HepG2 (cell line): Measurements from ENCODE around the gene PARP3. TPM values are rescaled to one million over a fixed set of nuclear protein-coding genes. Genes with fewer than 3 reads are reported as not detected.

ENCODE experiments used
- ATAC-seq: fragments of 200-7000 bp; cut with Tn5 transposase; 3 replicates; pipeline ENCODE4 v1.9.1; 2020; ENCODE audit warnings: mild to moderate bottlenecking, moderate library complexity
- BruUV-seq: library from RNA; stranded (reverse); fragments of 400-500 nt; replicated peaks from 2 replicates; lab custom pipeline; 2021; lab: Mats Ljungman, UMichigan
- CTCF ChIA-PET: fragments of 300-600 bp; formaldehyde crosslinking; extraction: SDS; loops from one replicate; lab custom pipeline; 2021; ENCODE audit warnings: low total read pairs, inconsistent platforms, low intra/inter-chr PET ratio; lab: Yijun Ruan, JAX
- POLR2A ChIA-PET: fragments of 350-600 bp; sonication (Branson Sonifier 250); formaldehyde crosslinking; loops from one replicate; lab custom pipeline; 2020; ENCODE audit warnings: antibody characterized with exemption, inconsistent platforms; lab: Yijun Ruan, JAX
- DNase-seq: peaks from one replicate; pipeline ENCODE4 v3.0.0-alpha.2; 2015; ENCODE audit warnings: low spot score
- FAIRE-seq: peaks from 3 replicates; lab custom pipeline; 2011; peaks lifted over from hg19 to GRCh38; lab: Jason Lieb, UNC
- H2AFZ ChIP-seq: one replicate; pipeline ENCODE4 v1.6.1; 2011; ENCODE audit warnings: low read length, inconsistent platforms
- H3K27ac ChIP-seq: fragments of 300-600 bp; 3 replicates; pipeline ENCODE4 v1.8.0; 2011; ENCODE audit warnings: mixed run types, mild to moderate bottlenecking, mixed read lengths, low read length, inconsistent platforms; ENCODE audit not compliant: insufficient read depth; ENCODE audit errors: extremely low read length
- H3K27me3 ChIP-seq, 2 experiments: fragments of 200-600 bp in 1 of 2; 2 replicates in 1 of 2; 3 replicates in 1 of 2; pipeline versions ENCODE4 v1.6.0 to v1.8.0; 2011; ENCODE audit warnings: low read length in 2 of 2, mild to moderate bottlenecking in 2 of 2, moderate library complexity in 2 of 2, inconsistent platforms in 1 of 2; ENCODE audit not compliant: insufficient read depth in 2 of 2, control insufficient read depth in 1 of 2
- H3K36me3 ChIP-seq, 2 experiments: fragments of 200-600 bp in 1 of 2; replicated peaks in 1 of 2; 2 replicates in 1 of 2; 3 replicates in 1 of 2; pipeline versions ENCODE4 v1.5.1 to v1.8.0; 2011; ENCODE audit warnings: low read length in 2 of 2, inconsistent platforms in 1 of 2; ENCODE audit not compliant: insufficient read depth in 2 of 2, control insufficient read depth in 1 of 2
- H3K4me1 ChIP-seq: 2 replicates; pipeline ENCODE4 v1.5.1; 2012; ENCODE audit warnings: low read length, inconsistent platforms; ENCODE audit not compliant: insufficient read depth
- H3K4me2 ChIP-seq: 2 replicates; pipeline ENCODE4 v1.6.0; 2011; ENCODE audit warnings: low read depth, low read length, inconsistent platforms
- H3K4me3 ChIP-seq, 3 experiments: fragments of 200-600 bp in 1 of 3; sonication (generic), shearing (Covaris generic) in 1 of 3; replicated peaks in 1 of 3; 2 replicates each; pipeline ENCODE4 v1.5.1; 2011 to 2016; ENCODE audit warnings: low read length in 3 of 3, inconsistent platforms in 2 of 3, low read depth in 2 of 3, mild to moderate bottlenecking in 2 of 3, control low read depth in 1 of 3, mixed read lengths in 1 of 3; ENCODE audit not compliant: insufficient read depth in 1 of 3
- H3K79me2 ChIP-seq: one replicate; pipeline ENCODE4 v1.6.1; 2011; ENCODE audit warnings: low read length, inconsistent platforms; ENCODE audit not compliant: insufficient read depth
- H3K9ac ChIP-seq: 2 replicates; pipeline ENCODE4 v1.6.0; 2011; ENCODE audit warnings: mild to moderate bottlenecking, low read depth, low read length, inconsistent platforms; ENCODE audit not compliant: insufficient read depth
- H3K9me3 ChIP-seq: 2 replicates; pipeline ENCODE4 v1.5.1; 2012; ENCODE audit warnings: mild to moderate bottlenecking, low read length
- H4K20me1 ChIP-seq: 2 replicates; pipeline ENCODE4 v1.6.0; 2011; ENCODE audit warnings: inconsistent platforms, mild to moderate bottlenecking, low read length, moderate library complexity; ENCODE audit not compliant: insufficient read depth
- BRCA1 ChIP-seq: sonication (generic); formaldehyde crosslinking; IDR thresholded peaks from 2 replicates; pipeline ENCODE4 v1.4.0; 2020; ENCODE audit warnings: missing genetic modification reagents
- DMAP1 ChIP-seq: IDR thresholded peaks from 2 replicates; pipeline ENCODE4 v1.6.1; 2016
- FOXO4 ChIP-seq: sonication (generic); formaldehyde crosslinking; conservative IDR thresholded peaks from 2 replicates; pipeline ENCODE4 v1.8.1; 2023; ENCODE audit warnings: missing genetic modification reagents
- HMG20B ChIP-seq: conservative IDR thresholded peaks from 2 replicates; pipeline ENCODE4 v1.6.1; 2016; ENCODE audit warnings: missing genetic modification reagents, missing compliant biosample characterization
- NCOA2 ChIP-seq: sonication (generic); formaldehyde crosslinking; IDR thresholded peaks from 2 replicates; pipeline ENCODE4 v1.8.0; 2022; ENCODE audit warnings: inconsistent platforms
- PHF21A ChIP-seq: sonication (generic); formaldehyde crosslinking; IDR thresholded peaks from 2 replicates; pipeline ENCODE4 v1.5.0; 2020; ENCODE audit warnings: mild to moderate bottlenecking, missing genetic modification reagents
- SRY ChIP-seq: sonication (generic); formaldehyde crosslinking; IDR thresholded peaks from 2 replicates; pipeline ENCODE4 v1.8.0; 2022; ENCODE audit warnings: mild to moderate bottlenecking, missing genetic modification reagents
- TBP ChIP-seq: sonication (generic); formaldehyde crosslinking; IDR thresholded peaks from 2 replicates; pipeline ENCODE4 v1.5.0; 2020; ENCODE audit warnings: missing genetic modification reagents
- ZBTB40 ChIP-seq, 2 experiments: fragments of 450-650 bp in 1 of 2; sonication (generic) in 1 of 2; formaldehyde crosslinking in 1 of 2; IDR thresholded peaks; 2 replicates each; pipeline versions ENCODE4 v1.6.1 to v1.8.0; 2016 to 2022; ENCODE audit warnings: antibody characterized with exemption in 1 of 2, mild to moderate bottlenecking in 1 of 2, missing genetic modification reagents in 1 of 2
- ZNF34 ChIP-seq: sonication (generic); formaldehyde crosslinking; IDR thresholded peaks from 2 replicates; pipeline ENCODE4 v1.4.0; 2020; ENCODE audit warnings: mild to moderate bottlenecking, missing genetic modification reagents, borderline replicate concordance
- ZNF569 ChIP-seq: sonication (generic); formaldehyde crosslinking; IDR thresholded peaks from 2 replicates; pipeline ENCODE4 v1.5.0; 2020; ENCODE audit warnings: mild to moderate bottlenecking, missing genetic modification reagents, moderate library complexity, borderline replicate concordance
- ZNF577 ChIP-seq: sonication (generic); formaldehyde crosslinking; IDR thresholded peaks from 2 replicates; pipeline ENCODE4 v1.4.0; 2020; ENCODE audit warnings: mild to moderate bottlenecking, low read depth, missing genetic modification reagents, borderline replicate concordance
- WGBS: methylation state at CpG from one replicate; pipeline ENCODE4 v1.1.6; 2017; ENCODE audit warnings: low lambda C conversion rate; 5-methylcytosine and 5-hydroxymethylcytosine counted together
- in situ Hi-C: cut with HindIII; loops from 2 replicates; pipeline ENCODE4 v1.10.0; 2017; ENCODE audit warnings: low pct_unique_long_range_greater_than_20kb; ENCODE audit not compliant: extremely low pct_ligation_motif_present
- intact Hi-C: fragments of 100-400 bp; cut with micrococcal nuclease; formaldehyde crosslinking; loops from one replicate; pipeline ENCODE4 v1.10.0; 2022; ENCODE audit not compliant: unreplicated experiment
- polyA plus RNA-seq, 8 experiments: library from polyadenylated mRNA; depleted of rRNA in 3 of 8; stranded (reverse) in 7 of 8; unstranded in 1 of 8; fragments of >200 nt; fragmentation: Illumina TruSeq in 4 of 8; extraction: Trizol in 4 of 8; gene quantifications; 2 replicates each; pipeline versions ENCODE4 v1.2.1 to v1.2.3, GENCODE V29; 2011 to 2016; ENCODE audit warnings: low read depth in 4 of 8, missing spikeins in 1 of 8, mixed read lengths in 1 of 8; ENCODE audit not compliant: insufficient read depth in 1 of 8
- total RNA-seq, 5 experiments: library from RNA; depleted of rRNA; stranded (reverse); fragments of >200 nt; fragmentation: Illumina TruSeq; extraction: Trizol; gene quantifications; 2 replicates each; pipeline ENCODE4 v1.2.3, GENCODE V29; 2016; ENCODE audit warnings: low read depth in 1 of 5

PARP3 gene
- total and polyA plus RNA-seq, 2 of the 13 experiments (the other 11 are each of a cell fraction or from before 2014, with no cell fraction given) = 11.2 to 21.5 TPM

- Histone ChIP-seq H3K27ac (no peak overlapping the region), H4K20me1 (no peaks in the 10 kb centered on the region), H2AFZ (no peak overlapping the region), H3K36me3 (peaks cover 4 to 19% of the 10 kb centered on the region in 2 experiments; a peak in 4 of 5 replicates), H3K4me3 (no peak overlapping the region), H3K9me3 (no peaks in the 10 kb centered on the region), H3K4me1 (peaks cover 41% of the 10 kb centered on the region), H3K9ac (no peak overlapping the region), H3K79me2 (no peaks in the 10 kb centered on the region), H3K4me2 (no peak overlapping the region), H3K27me3 (no peaks in the 10 kb centered on the region)
- no TSS peak for BruUV-seq
- WGBS = 100% methylated on average over 1 of the region's 10 CpGs
- ChIA-PET CTCF (no interaction called here), POLR2A (no interaction called here)
- TF ChIP-seq DMAP1 (CRISPR knock-in tag) (no peak), PHF21A (CRISPR knock-in tag) (no peak), ZNF577 (CRISPR knock-in tag) (no peak), NCOA2 (CRISPR knock-in tag) (no peak), FOXO4 (CRISPR knock-in tag) (no peak), ZNF569 (CRISPR knock-in tag) (no peak), SRY (no peak), TBP (CRISPR knock-in tag) (no peak), BRCA1 (CRISPR knock-in tag) (no peak), ZBTB40 (IDR thresholded peaks at IDR 0.05) (no peak), ZBTB40 (CRISPR knock-in tag; IDR thresholded peaks at IDR 0.05) (no peak), HMG20B (CRISPR knock-in tag) (no peak), ZNF34 (CRISPR knock-in tag) (no peak)
- in situ Hi-C loops (no loop called here), intact Hi-C loops (no loop called here)
- DNase-seq = no peak
- no peak for FAIRE-seq
- no peak for ATAC-seq
Observed at GRCh38 chr3:51960386-51960785, 18.2 kb downstream of the PARP3 start.
